GM21526 (cell line): ENCODE measurements around the gene MXRA8.

Source experiments
- ATAC-seq: cut with Tn5 transposase; IDR thresholded peaks from one replicate; pipeline ENCODE4 v1.9.1; 2021; ENCODE audit warnings: moderate library complexity; ENCODE audit not compliant: unreplicated experiment, low FRiP score

MXRA8 gene

DNA sequence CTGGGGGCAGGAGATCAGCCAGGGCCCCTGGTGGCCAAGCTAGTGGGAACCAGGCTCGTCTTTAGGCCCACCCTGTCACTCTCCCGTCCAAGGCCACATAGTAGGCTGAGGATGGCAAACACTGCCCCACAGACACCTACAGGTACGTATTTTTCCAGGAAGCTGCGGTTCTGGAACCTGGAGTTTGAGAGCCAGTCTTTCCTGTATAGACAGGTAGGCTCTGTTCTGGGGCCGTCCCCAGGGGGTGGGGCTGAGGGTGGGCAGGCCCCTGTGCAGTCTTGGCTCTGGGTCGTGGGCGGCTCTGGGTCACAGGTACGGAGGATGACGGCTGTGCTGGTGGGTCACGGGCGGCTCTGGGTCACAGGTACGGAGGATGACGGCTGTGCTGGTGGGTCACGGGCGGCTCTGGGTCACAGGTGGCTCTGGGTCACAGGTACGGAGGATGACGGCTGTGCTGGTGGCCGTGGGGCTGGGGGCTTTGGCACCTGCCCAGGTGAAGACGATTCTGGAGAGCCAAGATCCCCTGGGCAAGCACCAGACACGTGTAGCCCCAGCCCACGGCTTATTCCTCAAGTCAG, 47.8 kb downstream of the MXRA8 start:
- no peak for ATAC-seq

DNA sequence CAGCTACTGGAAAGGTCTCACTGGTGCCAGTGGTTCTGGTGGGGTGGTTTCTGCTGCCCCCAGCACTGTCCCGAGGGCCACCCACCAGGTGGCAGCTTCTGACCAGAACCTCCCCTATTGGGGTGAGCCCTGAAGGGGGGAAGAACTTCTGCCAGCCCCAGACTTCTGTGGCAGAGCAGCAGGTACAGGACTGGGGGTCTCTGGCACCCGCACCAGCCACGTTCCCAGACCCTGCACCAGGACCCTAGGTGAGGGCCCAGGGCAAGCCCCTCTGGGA, 48.3 kb downstream of the MXRA8 start:
- ATAC-seq: no peak

DNA sequence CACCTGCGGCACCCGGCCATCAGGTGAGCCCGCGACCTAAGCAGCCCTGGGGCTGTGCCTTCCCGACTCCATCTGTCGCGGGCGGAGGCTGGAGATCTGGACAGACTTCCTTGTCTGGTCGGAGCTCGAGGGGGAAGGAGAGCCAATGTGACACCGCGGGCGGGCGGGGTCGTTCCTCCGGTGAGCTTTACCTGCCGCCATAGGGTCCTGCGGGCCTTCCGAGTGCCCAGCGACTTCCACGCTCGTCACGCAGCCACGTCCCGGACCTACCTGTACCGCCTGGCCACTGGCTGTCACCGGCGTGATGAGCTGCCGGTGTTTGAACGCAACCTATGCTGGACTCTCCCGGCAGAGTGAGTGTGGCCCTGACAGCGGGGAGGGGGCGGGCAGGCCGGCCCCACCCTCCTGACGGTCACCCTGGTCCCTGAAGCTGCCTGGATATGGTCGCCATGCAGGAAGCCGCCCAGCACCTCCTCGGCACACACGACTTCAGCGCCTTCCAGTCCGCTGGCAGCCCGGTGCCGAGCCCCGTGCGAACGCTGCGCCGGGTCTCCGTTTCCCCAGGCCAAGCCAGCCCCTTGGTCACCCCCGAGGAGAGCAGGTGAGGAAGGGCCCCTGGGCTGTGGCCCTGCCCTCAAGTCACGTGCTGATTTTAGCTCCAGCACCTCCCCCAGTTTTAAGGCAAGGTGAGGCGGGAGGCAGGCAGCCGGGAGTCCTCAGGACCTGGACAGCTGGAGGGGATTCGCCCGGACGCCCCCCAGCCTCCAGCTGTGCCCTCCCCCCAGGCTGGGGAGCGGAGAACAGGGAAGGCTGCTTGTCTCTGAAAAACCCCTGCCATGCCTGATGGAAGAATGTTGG, 48.9 kb downstream of the MXRA8 start:
- no peak for ATAC-seq

DNA sequence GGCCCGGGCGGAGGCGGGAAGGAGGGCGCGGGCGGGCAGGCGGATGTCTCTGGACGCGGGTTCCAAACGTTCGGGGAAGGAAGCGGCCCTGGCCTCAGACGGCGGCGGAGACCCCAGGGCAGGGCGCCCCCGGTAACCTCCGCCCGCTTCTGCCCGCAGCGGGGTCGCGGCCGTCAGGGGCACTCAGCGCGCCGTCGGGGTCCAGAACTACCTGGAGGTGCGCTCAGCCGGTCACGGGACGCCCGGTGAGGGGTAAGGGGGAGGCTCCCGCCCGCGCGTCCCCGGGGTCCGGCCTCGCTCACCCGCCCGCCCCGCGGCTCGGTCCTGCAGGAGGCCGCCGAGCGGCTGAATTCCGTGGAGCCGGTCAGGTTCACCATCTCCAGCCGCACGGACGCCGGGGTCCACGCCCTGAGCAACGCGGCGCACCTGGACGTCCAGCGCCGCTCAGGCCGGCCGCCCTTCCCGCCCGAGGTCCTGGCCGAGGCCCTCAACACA, 49.6 kb downstream of the MXRA8 start:
- ATAC-seq: peak; percentile 6

DNA sequence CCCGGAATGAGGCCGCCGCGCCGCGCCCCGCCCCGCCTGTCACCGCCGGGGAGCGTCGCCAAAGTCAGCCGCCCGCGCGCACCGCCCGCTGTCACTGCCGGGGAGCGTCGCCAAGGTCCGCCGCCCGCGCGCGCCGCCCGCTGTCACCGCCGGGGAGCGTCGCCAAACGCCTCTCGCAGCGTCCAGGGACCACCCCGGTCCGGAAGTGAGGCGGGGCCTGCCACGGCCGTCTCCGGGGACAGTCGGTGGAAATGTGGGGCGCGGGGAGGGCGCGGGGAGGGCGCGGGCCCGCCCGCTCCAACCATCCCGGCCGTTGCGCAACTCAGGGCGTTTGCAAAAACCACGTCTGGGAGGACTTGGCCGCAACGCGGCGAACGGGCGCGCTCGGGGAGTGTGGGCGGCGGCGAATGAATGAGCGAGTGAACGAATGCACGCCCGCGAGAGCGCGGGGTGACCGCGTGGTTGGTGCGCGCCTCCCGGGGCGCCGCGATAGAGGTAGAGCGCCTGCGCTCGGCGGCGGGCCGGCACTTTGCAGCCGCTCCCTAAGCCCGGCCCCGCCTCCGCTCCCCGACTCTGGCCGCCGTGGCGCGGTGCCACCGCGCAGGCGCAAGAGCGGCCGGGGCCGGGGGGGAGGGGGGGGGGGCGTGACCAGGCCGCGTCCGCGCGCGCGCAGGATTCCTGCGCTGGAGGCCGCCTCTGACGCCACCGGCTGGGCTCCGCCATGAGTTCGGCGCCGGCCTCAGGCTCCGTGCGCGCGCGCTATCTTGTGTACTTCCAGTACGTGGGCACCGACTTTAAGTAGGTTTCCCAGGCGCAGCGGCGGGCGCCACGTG, 50.2 kb downstream of the MXRA8 start, which contains the start of the genes ACAP3 and PUSL1:
TSS of gene ACAP3 (minus strand) at position 8 of the 833 bp plus-strand sequence. CDS start 115 bp downstream, outside the sequence.
TSS of gene PUSL1 (plus strand) at position 675 of the 833 bp plus-strand sequence. CDS start at position 722, 47 bp downstream.
- peak; percentile 44 for ATAC-seq

DNA sequence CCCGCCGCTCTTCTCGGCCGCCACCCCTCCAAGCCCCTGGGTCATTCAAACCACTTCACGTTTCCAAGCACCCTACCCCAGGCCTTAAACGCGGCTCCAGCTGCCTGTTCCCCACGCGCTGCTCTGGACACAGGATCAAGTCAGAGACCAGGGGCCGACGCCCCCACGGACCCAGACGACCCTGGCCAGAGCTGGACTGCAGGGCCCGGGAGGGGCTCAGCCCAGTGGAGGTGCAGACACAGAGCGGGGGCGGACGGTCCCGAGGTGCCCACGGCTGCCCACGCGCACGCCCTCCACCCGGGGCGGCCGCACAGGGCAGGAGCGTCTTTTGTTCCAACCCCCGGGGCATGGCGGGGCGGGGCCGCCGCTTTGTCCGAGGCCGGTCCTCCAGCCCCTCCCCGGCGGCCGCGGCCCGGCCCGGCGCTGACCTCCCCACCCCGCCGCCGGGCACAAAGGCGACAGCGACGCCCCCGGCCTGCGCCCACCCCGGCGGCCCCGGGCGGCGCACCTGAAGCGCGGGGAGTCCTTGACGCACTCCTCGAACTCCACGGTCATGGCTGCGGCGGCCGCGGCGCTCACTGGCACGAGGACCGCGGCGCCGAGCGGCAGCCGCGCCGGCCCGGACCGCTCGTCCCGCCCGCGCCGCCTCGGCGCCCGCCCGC, 51.0 kb downstream of the MXRA8 start:
- peak; percentile 5 for ATAC-seq

DNA sequence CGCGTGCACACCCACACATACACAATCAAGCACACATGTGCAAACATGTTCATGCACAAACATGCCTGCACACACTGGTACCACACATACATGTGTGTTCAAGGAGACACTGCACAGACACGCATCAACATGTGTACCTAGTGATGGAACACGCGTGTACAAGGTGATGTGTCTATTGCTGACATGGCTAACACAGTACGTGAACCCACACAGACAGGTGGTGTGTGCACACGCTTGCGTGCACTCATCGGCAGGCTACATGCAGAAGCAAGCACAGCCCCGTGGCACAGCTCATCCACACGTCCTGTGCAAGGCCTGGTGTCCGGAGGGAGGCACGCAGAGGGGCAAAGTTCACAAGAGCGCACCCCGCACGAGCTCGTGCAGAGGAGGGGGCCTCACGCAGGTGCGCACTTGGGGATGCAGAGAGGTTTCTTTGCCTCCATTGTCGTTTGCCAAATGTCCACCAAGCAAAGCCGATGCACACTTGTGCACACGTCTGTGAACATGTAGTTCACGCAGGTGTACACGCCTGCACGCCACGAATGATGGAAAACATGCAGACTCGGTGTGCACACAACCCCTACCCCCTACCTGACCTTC, 51.6 kb downstream of the MXRA8 start:
- no peak for ATAC-seq

DNA sequence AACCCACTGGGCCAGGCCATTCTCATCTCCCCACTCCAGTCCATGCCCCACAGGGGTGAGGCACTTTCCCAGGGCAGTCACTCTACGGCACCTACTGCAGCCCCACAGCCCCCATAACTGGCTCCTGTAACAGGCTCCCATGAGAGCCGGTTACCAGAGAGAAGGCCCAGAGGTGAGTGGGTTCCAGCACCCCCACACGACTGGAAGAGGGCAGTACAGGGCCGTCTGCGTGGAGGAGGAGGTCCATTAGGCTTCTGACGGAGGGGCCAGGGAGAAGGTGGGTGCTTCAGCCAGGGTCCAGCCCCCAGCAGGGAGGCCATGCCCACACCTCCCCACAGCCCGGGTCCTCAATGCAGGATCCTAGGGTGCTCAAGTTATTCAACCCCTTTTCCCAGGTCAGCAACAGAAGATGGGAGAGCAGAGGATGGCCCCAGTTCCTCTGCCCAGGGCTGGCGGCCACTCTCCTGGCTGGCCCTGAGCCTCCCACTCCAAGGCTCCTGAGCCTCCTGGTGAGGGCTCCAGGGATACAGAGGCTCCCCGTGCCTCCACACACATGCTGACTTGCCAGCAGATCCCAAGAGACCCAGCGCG, 52.2 kb downstream of the MXRA8 start:
- no peak for ATAC-seq

DNA sequence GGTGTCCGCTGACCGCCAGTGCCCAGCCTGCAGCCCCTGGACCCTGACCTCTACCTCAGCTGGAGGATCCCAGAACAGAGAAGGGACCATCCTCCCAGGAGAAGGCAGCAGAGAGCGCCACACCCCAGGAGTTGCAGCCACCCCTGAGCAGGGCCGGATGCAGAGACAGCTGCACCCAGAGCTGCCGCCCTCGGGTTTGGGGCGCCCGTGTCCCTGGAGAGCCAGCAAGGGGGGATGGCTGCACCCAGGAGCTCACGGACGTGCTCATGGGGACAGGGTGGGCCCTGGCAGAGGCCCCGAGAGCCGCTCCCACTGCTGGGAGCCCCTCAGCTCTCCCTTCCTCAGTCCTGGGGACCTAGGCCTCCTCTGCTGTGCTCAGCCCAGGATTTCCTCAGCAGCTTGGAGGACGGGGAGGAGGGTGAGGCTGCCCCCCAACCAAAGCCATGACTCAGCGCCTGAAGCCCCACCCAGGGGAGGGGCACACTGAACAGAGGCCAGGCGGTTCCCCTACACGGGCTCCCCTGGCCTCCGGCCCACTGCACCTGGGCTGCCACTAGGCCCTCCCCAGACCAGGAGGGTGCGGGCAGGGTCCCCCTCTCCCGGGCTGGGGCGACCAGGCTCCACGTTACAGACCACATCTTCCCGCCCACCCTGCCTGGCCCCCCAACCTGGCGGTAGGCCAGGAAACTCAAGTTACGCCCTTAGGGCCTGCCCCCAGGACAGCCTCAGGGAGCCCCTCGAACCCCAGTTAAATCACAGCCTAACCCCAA, 52.9 kb downstream of the MXRA8 start:
- no peak for ATAC-seq

DNA sequence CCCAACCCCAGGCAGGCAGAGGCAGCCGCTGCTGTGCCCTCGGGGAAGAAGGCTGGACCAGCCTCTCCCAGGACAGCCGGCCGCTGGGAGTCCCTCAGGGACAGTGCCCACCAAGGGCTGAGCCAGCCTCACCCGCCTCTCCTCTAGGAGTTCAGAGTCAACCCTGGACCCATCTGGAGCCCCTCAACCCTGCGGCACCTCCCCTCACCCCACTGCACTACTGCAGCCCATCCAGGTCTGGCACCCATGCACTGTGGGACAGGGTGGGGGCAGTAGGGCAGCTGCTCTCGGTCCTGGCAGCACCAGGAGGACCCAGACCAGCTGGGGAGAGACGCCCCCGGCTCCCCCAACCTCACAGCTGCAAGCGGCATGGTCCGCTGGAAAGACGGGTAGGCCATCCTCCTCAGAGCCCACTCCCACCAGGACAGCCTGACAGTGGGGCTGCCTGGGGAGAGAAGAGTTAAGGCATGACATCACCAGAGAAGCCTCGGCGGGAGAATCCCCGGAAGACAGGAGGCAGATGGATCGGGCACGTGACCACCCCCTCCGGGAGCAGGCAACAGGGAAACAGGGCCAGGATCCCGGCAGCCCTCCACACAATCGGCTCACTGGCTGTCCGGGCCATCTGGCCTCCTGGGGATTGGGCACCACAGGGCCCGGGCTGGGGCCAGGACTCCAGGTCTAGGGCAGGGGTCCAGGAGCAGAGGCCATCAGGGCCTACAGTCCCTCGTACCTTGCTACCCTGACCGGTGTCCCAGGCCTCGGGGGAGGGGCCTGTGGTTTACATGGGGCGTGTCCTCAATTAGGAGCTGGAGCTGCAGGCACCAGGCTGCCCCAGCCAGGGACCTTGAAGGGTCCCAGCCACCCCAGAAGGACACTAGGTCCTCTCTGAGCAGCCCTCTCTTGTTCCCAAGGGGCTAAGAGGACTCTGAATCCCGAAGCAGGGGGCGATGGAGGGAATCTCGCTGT, 53.7 kb downstream of the MXRA8 start:
- ATAC-seq: no peak

DNA sequence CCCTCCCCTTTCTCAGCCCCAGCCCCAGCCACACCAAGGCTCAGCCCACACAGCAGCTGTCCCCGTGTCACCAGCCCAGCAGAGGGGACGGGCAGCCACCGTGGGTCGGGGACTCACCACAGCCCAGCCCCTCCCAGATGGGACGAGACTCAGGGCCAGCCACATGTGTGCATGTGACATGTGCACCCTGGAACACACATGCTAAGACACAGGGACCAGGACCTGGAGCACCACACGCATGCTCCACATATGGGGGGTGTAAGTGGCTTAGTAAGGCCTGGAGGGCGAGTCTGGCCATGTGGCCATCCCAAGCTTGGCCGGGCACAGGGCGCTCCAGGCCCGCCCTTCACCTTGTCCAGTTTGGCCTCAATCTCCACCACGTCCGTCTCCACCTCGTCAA, 54.6 kb downstream of the MXRA8 start:
- ATAC-seq: no peak

DNA sequence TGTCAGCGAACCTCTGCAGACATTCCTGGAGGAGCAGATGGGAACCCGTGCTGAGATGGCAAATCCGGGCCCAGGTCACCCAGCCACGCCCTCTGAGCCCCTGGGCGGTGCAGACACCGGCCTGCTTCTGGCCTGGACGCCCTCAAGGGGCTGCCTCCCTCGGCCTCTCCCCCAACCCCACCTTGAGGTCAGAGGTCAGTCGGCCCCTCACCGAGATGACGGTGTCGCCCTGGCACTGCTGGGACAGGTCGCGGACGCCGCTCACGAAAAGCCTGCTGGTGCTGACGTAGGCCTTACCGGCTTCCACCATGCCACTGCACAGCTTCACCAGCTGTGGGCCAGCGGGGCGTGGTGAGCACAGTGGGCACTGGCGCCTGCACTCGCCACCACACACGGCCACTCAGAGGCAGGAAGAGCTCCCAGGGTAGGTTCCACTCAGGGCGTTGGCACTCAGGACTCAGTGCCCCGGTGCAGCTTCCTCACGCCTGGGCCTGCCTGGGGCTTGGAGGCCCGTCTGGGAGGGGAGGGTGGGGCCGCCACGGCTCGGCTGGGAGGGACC, 55.3 kb downstream of the MXRA8 start:
- no peak for ATAC-seq
